DOHH2 (cell line): Measurements from ENCODE around the gene SGCD.

Experiments used
- H3F3A ChIP-seq: fragments of 200-600 bp; sonication (generic), shearing (Covaris generic); 2 replicates; pipeline ENCODE4 v1.6.0; 2016; ENCODE audit warnings: antibody characterized with exemption, mild to moderate bottlenecking; ENCODE audit not compliant: control insufficient read depth, insufficient read depth
- H3K27ac ChIP-seq: fragments of 200-600 bp; sonication (generic); 2 replicates; pipeline ENCODE4 v1.5.1; 2014; ENCODE audit warnings: low read depth, mild to moderate bottlenecking, low read length, moderate library complexity
- H3K27me3 ChIP-seq: fragments of 200-600 bp; sonication (generic); 2 replicates; pipeline ENCODE4 v1.6.1; 2014; ENCODE audit warnings: mild to moderate bottlenecking, low read length, mixed read lengths; ENCODE audit not compliant: control insufficient read depth
- H3K36me3 ChIP-seq: fragments of 200-600 bp; sonication (generic); 2 replicates; pipeline ENCODE4 v1.6.1; 2014; ENCODE audit warnings: mild to moderate bottlenecking, low read length, moderate library complexity, mixed read lengths; ENCODE audit not compliant: control insufficient read depth
- H3K4me1 ChIP-seq: fragments of 200-600 bp; sonication (generic); 2 replicates; pipeline ENCODE4 v1.6.1; 2014; ENCODE audit warnings: mild to moderate bottlenecking, low read length, mixed read lengths; ENCODE audit not compliant: control insufficient read depth
- H3K4me2 ChIP-seq: fragments of 200-600 bp; sonication (generic); 2 replicates; pipeline ENCODE4 v1.6.0; 2014; ENCODE audit warnings: mild to moderate bottlenecking, low read length, moderate library complexity
- H3K4me3 ChIP-seq: fragments of 200-600 bp; sonication (generic); 2 replicates; pipeline ENCODE4 v1.5.1; 2014; ENCODE audit warnings: mild to moderate bottlenecking, low read length, mixed read lengths
- H3K79me2 ChIP-seq: fragments of 200-600 bp; sonication (generic); 2 replicates; pipeline ENCODE4 v1.6.1; 2014; ENCODE audit warnings: mild to moderate bottlenecking, low read length, mixed read lengths; ENCODE audit not compliant: control insufficient read depth
- H3K9me2 ChIP-seq: fragments of 200-600 bp; sonication (generic); replicated peaks from 2 replicates; pipeline ENCODE4 v1.6.1; 2014; ENCODE audit warnings: mild to moderate bottlenecking, low read length, mixed read lengths; ENCODE audit not compliant: control insufficient read depth
- H3K9me3 ChIP-seq: fragments of 200-600 bp; sonication (generic); 2 replicates; pipeline ENCODE4 v1.6.1; 2014; ENCODE audit warnings: antibody characterized with exemption, low read length, mixed read lengths; ENCODE audit not compliant: control insufficient read depth, insufficient read depth
- H4K20me1 ChIP-seq: fragments of 200-600 bp; sonication (generic); 2 replicates; pipeline ENCODE4 v1.6.0; 2014; ENCODE audit warnings: low read depth, mild to moderate bottlenecking, antibody characterized with exemption, low read length, moderate library complexity; ENCODE audit not compliant: control insufficient read depth, insufficient read depth
- CTCF ChIP-seq: fragments of 200-600 bp; sonication (generic); IDR thresholded peaks from one replicate; pipeline ENCODE4 v1.5.1; 2014; ENCODE audit warnings: antibody characterized with exemption, mild to moderate bottlenecking, low read depth, low read length; ENCODE audit not compliant: poor library complexity, severe bottlenecking
- EZH2phosphoT487 ChIP-seq: fragments of 200-600 bp; sonication (generic); IDR thresholded peaks from 2 replicates; pipeline ENCODE4 v1.6.1; 2017; ENCODE audit warnings: borderline replicate concordance, mild to moderate bottlenecking, antibody characterized with exemption, low read length, moderate library complexity, mixed read lengths

Gene SGCD

GRCh38 chr5:156798201-156798600 is 471.2 kb downstream of the SGCD start:
- no peaks in the 10 kb centered on the region for H3K27me3 ChIP-seq
- H3K36me3 ChIP-seq = no peaks in the 10 kb centered on the region
- no peaks in the 10 kb centered on the region for H3K4me1 ChIP-seq
- H3K9me3 ChIP-seq = no peaks in the 10 kb centered on the region
- H3K79me2 ChIP-seq = no peaks in the 10 kb centered on the region
- H3K9me2 ChIP-seq = no peaks in the 10 kb centered on the region
- no peaks in the 10 kb centered on the region for H4K20me1 ChIP-seq
- no peak overlapping the region for H3K4me3 ChIP-seq
- no peak overlapping the region for H3K4me2 ChIP-seq
- no peak overlapping the region for H3K27ac ChIP-seq
- TF ChIP-seq CTCF (no peak), EZH2phosphoT487 (no peak)
- H3F3A ChIP-seq = no peaks in the 10 kb centered on the region

- H3K36me3 ChIP-seq = no peaks in the 10 kb centered on the region
- H3K9me2 ChIP-seq = no peaks in the 10 kb centered on the region
- no peak overlapping the region for H3K27ac ChIP-seq
- no peaks in the 10 kb centered on the region for H3K4me1 ChIP-seq
- no peak overlapping the region for H3K4me2 ChIP-seq
- H3F3A ChIP-seq = no peaks in the 10 kb centered on the region
- no peaks in the 10 kb centered on the region for H3K9me3 ChIP-seq
- no peak overlapping the region for H3K4me3 ChIP-seq
- TF ChIP-seq CTCF (no peak), EZH2phosphoT487 (no peak)
- no peaks in the 10 kb centered on the region for H4K20me1 ChIP-seq
- no peaks in the 10 kb centered on the region for H3K27me3 ChIP-seq
- H3K79me2 ChIP-seq = no peaks in the 10 kb centered on the region
These were observed 472.2 kb downstream of the SGCD start for GRCh38 chr5:156799171-156799570.

GRCh38 chr5:156800929-156801328 is 474.0 kb downstream of the SGCD start:
- Histone ChIP-seq H4K20me1 (no peaks in the 10 kb centered on the region), H3K9me2 (no peaks in the 10 kb centered on the region), H3K4me2 (no peak overlapping the region), H3K9me3 (no peaks in the 10 kb centered on the region), H3K4me3 (no peak overlapping the region), H3K79me2 (no peaks in the 10 kb centered on the region), H3K27ac (no peak overlapping the region), H3K27me3 (no peaks in the 10 kb centered on the region), H3K4me1 (no peaks in the 10 kb centered on the region), H3F3A (no peaks in the 10 kb centered on the region), H3K36me3 (no peaks in the 10 kb centered on the region)
- TF ChIP-seq EZH2phosphoT487 = no peak
- TF ChIP-seq CTCF = no peak

GRCh38 chr5:156802501-156802900 is 475.5 kb downstream of the SGCD start:
- Histone ChIP-seq H3K4me3 (no peak overlapping the region), H3K36me3 (no peaks in the 10 kb centered on the region), H3K9me2 (no peaks in the 10 kb centered on the region), H4K20me1 (no peaks in the 10 kb centered on the region), H3K27me3 (no peaks in the 10 kb centered on the region), H3K4me2 (no peak overlapping the region), H3K27ac (no peak overlapping the region), H3K4me1 (no peaks in the 10 kb centered on the region), H3K9me3 (no peaks in the 10 kb centered on the region), H3K79me2 (no peaks in the 10 kb centered on the region), H3F3A (no peaks in the 10 kb centered on the region)
- TF ChIP-seq EZH2phosphoT487 = no peak
- TF ChIP-seq CTCF = no peak
